Activated T-cell treated with anti-CD3 and anti-CD28 coated beads, Interleukin-2, amount 50 U/mL, for 24 hours (primary cell): ENCODE data around the gene CYP27C1.
"Not testable (repeated sequence)": the region's sequence is repeated elsewhere in the genome, so short reads cannot be mapped to it uniquely, and the experiment has no call there.

ENCODE experiments used
- DNase-seq: peaks from one replicate; pipeline ENCODE4 v3.0.0-alpha.2; 2020
- H3K27ac Mint-ChIP-seq: 2 replicates; pipeline ENCODE4 v1.8.0; 2020; ENCODE audit warnings: mild to moderate bottlenecking, mixed read lengths
- H3K27me3 Mint-ChIP-seq: 2 replicates; pipeline ENCODE4 v1.8.0; 2020; ENCODE audit warnings: mixed read lengths
- H3K36me3 Mint-ChIP-seq: 2 replicates; pipeline ENCODE4 v1.8.0; 2020; ENCODE audit warnings: low read depth, mixed read lengths
- H3K4me1 Mint-ChIP-seq: 2 replicates; pipeline ENCODE4 v1.8.0; 2020; ENCODE audit warnings: low read depth, mixed read lengths
- H3K4me3 Mint-ChIP-seq: 2 replicates; pipeline ENCODE4 v1.8.0; 2020; ENCODE audit warnings: mild to moderate bottlenecking, moderate library complexity, mixed read lengths
- H3K9me3 Mint-ChIP-seq: 2 replicates; pipeline ENCODE4 v1.8.0; 2020; ENCODE audit warnings: mixed read lengths

Gene CYP27C1

DNA sequence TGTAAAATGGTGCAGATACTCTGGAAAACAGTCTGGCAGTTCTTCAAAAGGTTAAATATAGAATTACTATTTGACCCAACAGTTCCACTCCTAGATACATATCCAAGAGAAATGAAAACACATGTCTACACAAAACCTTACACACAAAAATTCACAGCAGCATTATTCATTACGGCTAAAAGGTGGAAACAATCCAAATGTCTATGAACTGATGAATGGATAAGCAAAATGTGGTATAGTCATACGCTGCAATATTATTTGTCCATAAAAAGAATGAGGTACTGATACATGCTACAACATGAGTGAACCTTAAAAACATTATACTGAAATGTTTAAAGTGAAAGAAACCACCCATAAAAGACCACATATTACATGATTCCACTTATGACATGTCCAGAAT, 4.0 kb downstream of the CYP27C1 start:
- Mint-ChIP-seq H3K4me3 (no peak overlapping the region), H3K9me3 (peaks cover 2% of the 10 kb centered on the region), H3K27ac (no peak overlapping the region), H3K27me3 (peaks cover 79% of the 10 kb centered on the region), H3K36me3 (no peaks in the 10 kb centered on the region), H3K4me1 (peaks cover 15% of the 10 kb centered on the region)
- DNase-seq, result no peak

- not testable (repeated sequence) for H3K4me1 Mint-ChIP-seq, H3K4me3 Mint-ChIP-seq, H3K36me3 Mint-ChIP-seq, H3K27ac Mint-ChIP-seq, H3K9me3 Mint-ChIP-seq, DNase-seq
- peaks cover 73% of the 10 kb centered on the region for H3K27me3 Mint-ChIP-seq
These were observed 5.9 kb downstream of the CYP27C1 start for GRCh38 chr2:127214201-127214600.

GRCh38 chr2:127208313-127208712, 11.8 kb downstream of the CYP27C1 start:
- Mint-ChIP-seq H3K36me3 (no peaks in the 10 kb centered on the region), H3K27ac (no peak overlapping the region), H3K4me1 (no peaks in the 10 kb centered on the region), H3K4me3 (no peak overlapping the region), H3K9me3 (no peaks in the 10 kb centered on the region), H3K27me3 (peaks cover 62% of the 10 kb centered on the region)
- DNase-seq, result no peak

- Mint-ChIP-seq H3K27me3 (peaks cover 36% of the 10 kb centered on the region), H3K9me3 (no peaks in the 10 kb centered on the region), H3K4me3 (no peak overlapping the region), H3K27ac (no peak overlapping the region), H3K4me1 (no peaks in the 10 kb centered on the region), H3K36me3 (no peaks in the 10 kb centered on the region)
- DNase-seq, result no peak
These were observed 14.6 kb downstream of the CYP27C1 start for GRCh38 chr2:127205218-127206125.

- Mint-ChIP-seq H3K4me1 (peaks cover 4% of the 10 kb centered on the region), H3K36me3 (no peaks in the 10 kb centered on the region), H3K27me3 (peaks cover 19% of the 10 kb centered on the region), H3K4me3 (no peak overlapping the region), H3K9me3 (no peaks in the 10 kb centered on the region), H3K27ac (no peak overlapping the region)
- no peak for DNase-seq
These were observed 18.6 kb downstream of the CYP27C1 start for GRCh38 chr2:127201452-127201851.

DNA sequence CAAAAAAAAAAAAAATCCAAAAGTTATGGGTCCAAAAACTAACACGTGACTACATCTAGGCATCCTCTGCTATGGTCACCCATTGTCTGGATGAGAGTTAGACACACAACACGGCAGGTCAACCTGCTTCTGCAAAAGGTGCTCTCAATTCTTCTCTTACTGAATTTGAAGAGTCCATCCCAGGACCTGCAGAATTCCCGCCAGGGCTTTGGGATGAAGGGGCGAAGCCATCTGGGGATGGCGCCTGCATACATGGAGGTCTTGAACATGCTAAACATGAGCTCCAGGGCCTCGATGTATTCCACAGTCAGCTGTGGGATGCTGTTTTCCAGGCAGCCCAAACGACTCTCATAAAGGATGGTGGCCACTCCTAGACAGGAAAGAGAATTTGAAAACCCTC, 19.1 kb downstream of the CYP27C1 start:
- no peaks in the 10 kb centered on the region for H3K9me3 Mint-ChIP-seq
- no peak overlapping the region for H3K4me3 Mint-ChIP-seq

GRCh38 chr2:127199223-127199622, 20.9 kb downstream of the CYP27C1 start:
- H3K4me1 Mint-ChIP-seq, result peaks cover 4% of the 10 kb centered on the region
- H3K27ac Mint-ChIP-seq, result no peak overlapping the region
- DNase-seq, result no peak
- H3K9me3 Mint-ChIP-seq, result no peaks in the 10 kb centered on the region
- H3K4me3 Mint-ChIP-seq, result no peak overlapping the region
- H3K27me3 Mint-ChIP-seq, result no peaks in the 10 kb centered on the region
- no peaks in the 10 kb centered on the region for H3K36me3 Mint-ChIP-seq

More for the DNA sequence above, 19.1 kb downstream of the CYP27C1 start:
- H3K4me1 Mint-ChIP-seq, result peaks cover 4% of the 10 kb centered on the region
- H3K27ac Mint-ChIP-seq, result no peak overlapping the region
- DNase-seq, result no peak
- no peaks in the 10 kb centered on the region for H3K36me3 Mint-ChIP-seq
- peaks cover 14% of the 10 kb centered on the region for H3K27me3 Mint-ChIP-seq

- Mint-ChIP-seq H3K36me3 (no peaks in the 10 kb centered on the region), H3K27ac (peak overlapping the region; percentile 52), H3K4me3 (peak overlapping the region; percentile 59), H3K27me3 (no peaks in the 10 kb centered on the region), H3K9me3 (no peaks in the 10 kb centered on the region), H3K4me1 (peaks cover 4% of the 10 kb centered on the region)
- DNase-seq, result peak; percentile 72
These were observed 22.4 kb downstream of the CYP27C1 start for GRCh38 chr2:127197475-127198385.

DNA sequence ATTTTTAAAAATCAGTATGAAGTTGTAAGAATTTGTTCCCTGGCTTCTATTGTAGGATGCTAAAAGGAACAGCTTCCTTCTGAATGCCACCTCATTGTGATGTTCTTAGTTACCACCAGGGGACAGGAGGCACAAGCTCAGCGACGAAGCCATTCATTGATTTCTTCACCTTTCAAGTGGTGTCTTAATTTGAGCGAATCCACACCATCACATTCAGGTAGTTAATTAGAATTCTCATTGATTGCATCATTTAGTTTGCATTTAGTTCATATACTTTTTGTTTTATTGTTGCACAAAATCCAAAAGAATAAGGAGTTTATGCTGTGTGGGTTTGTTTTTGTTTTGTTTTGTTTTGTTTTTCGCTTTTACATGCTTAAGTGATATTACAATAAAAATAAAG, 23.1 kb downstream of the CYP27C1 start:
- no peaks in the 10 kb centered on the region for H3K9me3 Mint-ChIP-seq
- no peak overlapping the region for H3K27ac Mint-ChIP-seq
- H3K36me3 Mint-ChIP-seq, result no peaks in the 10 kb centered on the region
- no peak for DNase-seq
- peak overlapping the region; percentile 59 for H3K4me3 Mint-ChIP-seq
- no peaks in the 10 kb centered on the region for H3K27me3 Mint-ChIP-seq
- peaks cover 4% of the 10 kb centered on the region for H3K4me1 Mint-ChIP-seq

DNA sequence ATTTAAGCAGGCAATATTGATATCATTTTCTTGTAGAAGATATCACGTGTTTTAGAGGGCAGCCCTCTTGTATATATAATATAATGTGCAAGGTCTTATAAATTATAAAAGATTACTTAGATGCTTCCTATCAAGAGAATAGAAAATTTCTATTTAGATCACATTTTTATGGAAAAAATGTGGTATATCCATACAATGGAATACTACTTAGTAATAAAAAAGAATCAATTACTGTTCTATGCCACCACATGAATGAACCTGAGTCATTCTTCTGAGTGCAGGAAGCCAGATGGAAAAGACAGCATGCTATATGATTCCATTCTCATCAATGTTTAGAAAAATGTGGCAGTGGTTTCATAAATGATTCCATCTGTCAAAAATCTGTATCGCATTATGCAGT, 23.6 kb downstream of the CYP27C1 start:
- Mint-ChIP-seq H3K36me3 (no peaks in the 10 kb centered on the region), H3K27ac (no peak overlapping the region), H3K4me1 (peaks cover 4% of the 10 kb centered on the region), H3K9me3 (no peaks in the 10 kb centered on the region), H3K27me3 (no peaks in the 10 kb centered on the region), H3K4me3 (no peak overlapping the region)
- no peak for DNase-seq

DNA sequence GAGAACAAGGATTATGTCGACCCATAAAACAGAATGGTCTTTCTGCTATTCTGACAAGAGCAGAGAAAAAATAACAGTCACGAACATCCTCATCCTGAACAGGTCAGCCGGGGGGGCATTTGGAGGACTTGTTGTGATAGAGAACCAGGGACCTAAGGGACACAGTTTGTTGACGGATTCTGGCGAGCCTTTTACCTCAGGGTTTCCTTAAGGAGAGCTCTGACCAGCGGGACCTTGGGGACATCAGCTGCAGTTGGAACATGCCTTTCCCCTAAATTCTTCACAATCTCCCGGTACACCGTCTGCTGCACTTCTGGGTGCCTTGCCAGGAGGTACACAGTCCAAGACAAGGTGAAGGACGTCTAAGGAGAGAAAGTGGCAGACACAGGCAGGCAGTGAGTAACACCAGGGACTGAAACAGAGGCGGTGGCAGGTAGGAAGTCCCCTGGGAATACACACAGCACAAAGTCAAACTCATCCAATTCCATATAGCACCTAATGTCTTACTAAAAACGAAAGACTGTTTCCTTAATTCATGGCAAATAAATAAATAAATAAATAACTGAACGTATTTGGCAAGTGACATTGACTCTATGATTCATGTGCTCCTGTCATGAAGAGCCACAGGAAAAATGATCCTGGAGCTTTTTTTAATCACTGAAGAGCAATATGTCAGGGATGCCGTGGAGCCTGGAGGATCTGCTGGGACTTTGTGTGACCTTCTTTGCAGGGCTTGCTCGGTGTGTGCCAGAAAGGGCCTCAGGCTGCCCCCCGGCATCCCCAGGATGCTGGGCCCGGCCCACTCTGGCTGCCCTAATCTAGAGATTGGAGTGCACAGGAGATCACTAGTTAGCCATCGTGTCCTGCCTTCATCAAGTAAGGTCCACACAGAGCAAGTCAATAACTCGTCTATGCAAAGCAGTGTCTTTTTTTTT, 24.7 kb downstream of the CYP27C1 start:
- Mint-ChIP-seq H3K36me3 (no peaks in the 10 kb centered on the region), H3K27me3 (no peaks in the 10 kb centered on the region), H3K27ac (no peak overlapping the region), H3K9me3 (no peaks in the 10 kb centered on the region), H3K4me1 (peaks cover 4% of the 10 kb centered on the region), H3K4me3 (no peak overlapping the region)
- no peak for DNase-seq

DNA sequence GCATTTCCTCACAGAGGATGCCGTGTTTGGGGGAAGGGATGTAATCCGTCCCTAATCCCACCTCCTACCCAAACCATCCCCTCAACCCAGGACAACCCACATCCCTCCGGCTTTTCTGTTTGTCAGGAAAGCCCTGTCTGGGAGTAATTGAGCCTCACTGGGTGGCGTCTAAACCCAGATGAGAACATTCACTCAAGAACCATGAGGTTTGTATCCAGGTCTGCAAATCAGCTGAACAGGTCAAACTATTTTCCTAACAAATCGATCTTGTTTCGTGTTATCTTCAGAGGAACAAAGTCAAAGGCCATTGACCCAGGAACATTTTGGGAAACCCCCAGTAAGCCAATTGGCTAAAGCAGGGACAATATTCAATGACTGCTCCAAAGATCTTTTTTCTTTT, 25.7 kb downstream of the CYP27C1 start:
- H3K27me3 Mint-ChIP-seq, result peaks cover 2% of the 10 kb centered on the region
- no peaks in the 10 kb centered on the region for H3K36me3 Mint-ChIP-seq
- DNase-seq, result no peak
- peaks cover 4% of the 10 kb centered on the region for H3K4me1 Mint-ChIP-seq
- H3K9me3 Mint-ChIP-seq, result peaks cover 3% of the 10 kb centered on the region
- no peak overlapping the region for H3K27ac Mint-ChIP-seq
- H3K4me3 Mint-ChIP-seq, result no peak overlapping the region

DNA sequence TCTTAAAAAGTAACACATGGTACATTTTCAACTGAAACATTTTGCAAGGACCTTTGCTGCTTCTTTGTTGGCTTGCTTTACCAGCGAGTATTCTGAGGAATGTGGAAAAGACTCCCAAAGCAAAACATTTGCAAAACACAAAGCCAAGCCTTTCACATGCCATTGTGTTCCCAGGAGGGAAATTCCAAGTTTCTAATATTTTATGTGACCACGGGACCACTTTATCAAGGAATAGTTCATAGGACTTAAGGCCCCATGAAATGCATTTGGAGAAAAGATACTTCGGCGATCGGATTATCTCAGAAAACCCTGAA, 26.2 kb downstream of the CYP27C1 start:
- H3K9me3 Mint-ChIP-seq, result peaks cover 5% of the 10 kb centered on the region
- no peak overlapping the region for H3K4me3 Mint-ChIP-seq
- H3K27ac Mint-ChIP-seq, result no peak overlapping the region
- H3K27me3 Mint-ChIP-seq, result peaks cover 5% of the 10 kb centered on the region
- H3K36me3 Mint-ChIP-seq, result no peaks in the 10 kb centered on the region
- H3K4me1 Mint-ChIP-seq, result peaks cover 4% of the 10 kb centered on the region
- no peak for DNase-seq
